ENCODE measurements around the gene TBCE.

The TBCE gene

GRCh38 chr1:235325139-235325538 lies 42.1 kb upstream of the TBCE start:
- no peak for DNase-seq (ENCODE audit: low spot score)
- no peak overlapping the region for H2AK5ac ChIP-seq (ENCODE audit: low read depth, low read length)
- no peak overlapping the region for H2BK5ac ChIP-seq (ENCODE audit: low read length)
- no peak overlapping the region for H3K14ac ChIP-seq (ENCODE audit: low read length)
- no peak overlapping the region for H2BK120ac ChIP-seq (ENCODE audit: low read depth, low read length)
- no peak overlapping the region for H3K18ac ChIP-seq (ENCODE audit: low read length)
- H3K27ac ChIP-seq (replicated peaks; ENCODE audit: low read length) = no peak overlapping the region
- no peak overlapping the region for H3K4me2 ChIP-seq (ENCODE audit: insufficient read depth, low read length, poor library complexity, severe bottlenecking)
- peaks cover 2 to 58% of the 10 kb centered on the region in 2 donors for H3K36me3 ChIP-seq (replicated peaks in 1 of 2; ENCODE audit: control insufficient read depth in 2 of 2, insufficient read depth in 2 of 2, low read length in 2 of 2)
- no peak overlapping the region for H3K23ac ChIP-seq (ENCODE audit: low read depth, low read length, poor library complexity)
- H3K4ac ChIP-seq (ENCODE audit: low read length) = no peak overlapping the region
- H2AFZ ChIP-seq (ENCODE audit: low read length) = no peak overlapping the region
- H3K4me3 ChIP-seq (ENCODE audit: low read length in 2 of 2) = peak overlapping the region in 1 of 2 donors; percentile 82
- WGBS, 2 donors (ENCODE audit: extremely low coverage in 2 of 2, insufficient read length in 2 of 2, insufficient replicate concordance in 1 of 2) = 100% methylated on average over 1 of the region's 3 CpGs; no CpG with 5 or more reads in 1 of the 2 donors
- H3K79me1 ChIP-seq (ENCODE audit: low read depth, low read length) = peaks cover 9% of the 10 kb centered on the region
- H3K9me3 ChIP-seq (replicated peaks in 1 of 2; ENCODE audit: control insufficient read depth in 2 of 2, insufficient read depth in 1 of 2, low read depth in 1 of 2, low read length in 2 of 2) = no peaks in the 10 kb centered on the region
- H3K9ac ChIP-seq (ENCODE audit: low read depth, low read length, poor library complexity) = no peak overlapping the region
- no peaks in the 10 kb centered on the region for H3K27me3 ChIP-seq (ENCODE audit: control insufficient read depth in 3 of 3, insufficient read depth in 3 of 3, low read depth in 1 of 3, low read length in 3 of 3)
- no peak overlapping the region for H4K91ac ChIP-seq (ENCODE audit: low read depth, low read length, poor library complexity)
- H2BK15ac ChIP-seq (ENCODE audit: low read length) = no peak overlapping the region
- peaks cover 0 to 15% of the 10 kb centered on the region in 2 donors for H3K4me1 ChIP-seq (ENCODE audit: control insufficient read depth in 2 of 2, insufficient read depth in 1 of 2, low read depth in 1 of 2, low read length in 2 of 2)
- H2BK12ac ChIP-seq (ENCODE audit: low read length) = no peak overlapping the region
- no peak overlapping the region for H4K8ac ChIP-seq (ENCODE audit: low read depth, low read length)

- Histone ChIP-seq H3K27me3 (ENCODE audit: control insufficient read depth in 3 of 3, insufficient read depth in 3 of 3, low read depth in 1 of 3, low read length in 3 of 3) (no peaks in the 10 kb centered on the region), H4K91ac (ENCODE audit: low read depth, low read length, poor library complexity) (no peak overlapping the region), H4K8ac (ENCODE audit: low read depth, low read length) (no peak overlapping the region), H2BK5ac (ENCODE audit: low read length) (no peak overlapping the region), H2BK120ac (ENCODE audit: low read depth, low read length) (no peak overlapping the region), H2BK15ac (ENCODE audit: low read length) (no peak overlapping the region), H2AFZ (ENCODE audit: low read length) (no peak overlapping the region), H2AK5ac (ENCODE audit: low read depth, low read length) (no peak overlapping the region), H3K18ac (ENCODE audit: low read length) (no peak overlapping the region), H3K9ac (ENCODE audit: low read depth, low read length, poor library complexity) (no peak overlapping the region), H3K4me3 (ENCODE audit: low read length in 2 of 2) (peak overlapping the region in 1 of 2 donors; percentile 82), H3K27ac (replicated peaks; ENCODE audit: low read length) (no peak overlapping the region), H2BK12ac (ENCODE audit: low read length) (no peak overlapping the region), H3K23ac (ENCODE audit: low read depth, low read length, poor library complexity) (no peak overlapping the region), H3K4me1 (ENCODE audit: control insufficient read depth in 2 of 2, insufficient read depth in 1 of 2, low read depth in 1 of 2, low read length in 2 of 2) (peaks cover 1 to 18% of the 10 kb centered on the region in 2 donors), H3K4ac (ENCODE audit: low read length) (no peak overlapping the region), H3K79me1 (ENCODE audit: low read depth, low read length) (peaks cover 9% of the 10 kb centered on the region), H3K14ac (ENCODE audit: low read length) (no peak overlapping the region), H3K36me3 (replicated peaks in 1 of 2; ENCODE audit: control insufficient read depth in 2 of 2, insufficient read depth in 2 of 2, low read length in 2 of 2) (peaks cover 2 to 57% of the 10 kb centered on the region in 2 donors), H3K9me3 (replicated peaks in 1 of 2; ENCODE audit: control insufficient read depth in 2 of 2, insufficient read depth in 1 of 2, low read depth in 1 of 2, low read length in 2 of 2) (no peaks in the 10 kb centered on the region), H3K4me2 (ENCODE audit: insufficient read depth, low read length, poor library complexity, severe bottlenecking) (no peak overlapping the region)
- no peak for DNase-seq (ENCODE audit: low spot score)
- 100% methylated on average over 1 of the region's 2 CpGs; no CpG with 5 or more reads in 1 of the 2 donors for WGBS, 2 donors (ENCODE audit: extremely low coverage in 2 of 2, insufficient read length in 2 of 2, insufficient replicate concordance in 1 of 2)
Measured at GRCh38 chr1:235325854-235326253, 41.4 kb upstream of the TBCE start.

- H3K27ac ChIP-seq (replicated peaks; ENCODE audit: low read length) = peak overlapping the region; percentile 98
- H3K79me1 ChIP-seq (ENCODE audit: low read depth, low read length) = peaks cover 7% of the 10 kb centered on the region
- no peak overlapping the region for H4K8ac ChIP-seq (ENCODE audit: low read depth, low read length)
- H3K36me3 ChIP-seq (replicated peaks in 1 of 2; ENCODE audit: control insufficient read depth in 2 of 2, insufficient read depth in 2 of 2, low read length in 2 of 2) = peaks cover 2 to 58% of the 10 kb centered on the region in 2 donors
- DNase-seq (ENCODE audit: low spot score) = peak; percentile 17
- H3K18ac ChIP-seq (ENCODE audit: low read length) = peak overlapping the region; percentile 100
- peak overlapping the region; percentile 56 for H3K14ac ChIP-seq (ENCODE audit: low read length)
- peak overlapping the region; percentile 82 to 96 for H3K4me3 ChIP-seq (ENCODE audit: low read length in 2 of 2)
- H3K4me1 ChIP-seq (ENCODE audit: control insufficient read depth in 2 of 2, insufficient read depth in 1 of 2, low read depth in 1 of 2, low read length in 2 of 2) = peaks cover 1 to 21% of the 10 kb centered on the region in 2 donors
- no peaks in the 10 kb centered on the region for H3K27me3 ChIP-seq (ENCODE audit: control insufficient read depth in 3 of 3, insufficient read depth in 3 of 3, low read depth in 1 of 3, low read length in 3 of 3)
- H2BK12ac ChIP-seq (ENCODE audit: low read length) = peak overlapping the region; percentile 41
- WGBS, 2 donors (ENCODE audit: extremely low coverage in 2 of 2, insufficient read length in 2 of 2, insufficient replicate concordance in 1 of 2) = no CpG with 5 or more reads among the region's 78 CpGs
- peak overlapping the region; percentile 100 for H2BK5ac ChIP-seq (ENCODE audit: low read length)
- H3K4me2 ChIP-seq (ENCODE audit: insufficient read depth, low read length, poor library complexity, severe bottlenecking) = peak overlapping the region; percentile 54
- no peaks in the 10 kb centered on the region for H3K9me3 ChIP-seq (replicated peaks in 1 of 2; ENCODE audit: control insufficient read depth in 2 of 2, insufficient read depth in 1 of 2, low read depth in 1 of 2, low read length in 2 of 2)
- no peak overlapping the region for H2BK15ac ChIP-seq (ENCODE audit: low read length)
- H3K4ac ChIP-seq (ENCODE audit: low read length) = no peak overlapping the region
- H3K9ac ChIP-seq (ENCODE audit: low read depth, low read length, poor library complexity) = peak overlapping the region; percentile 91
- H2BK120ac ChIP-seq (ENCODE audit: low read depth, low read length) = peak overlapping the region; percentile 16
- H2AFZ ChIP-seq (ENCODE audit: low read length) = peak overlapping the region; percentile 91
- H2AK5ac ChIP-seq (ENCODE audit: low read depth, low read length) = peak overlapping the region; percentile 95
- peak overlapping the region; percentile 68 for H3K23ac ChIP-seq (ENCODE audit: low read depth, low read length, poor library complexity)
- H4K91ac ChIP-seq (ENCODE audit: low read depth, low read length, poor library complexity) = no peak overlapping the region
Measured at GRCh38 chr1:235326719-235327558, 40.3 kb upstream of the TBCE start.

GRCh38 chr1:235327559-235328270 lies 39.5 kb upstream of the TBCE start, which contains the start of gene ARID4B:
ARID4B (minus strand) TSS chr1:235328179; CDS start chr1:235326919, 1,260 bp downstream.
- H2BK5ac ChIP-seq (ENCODE audit: low read length) = peak within 1 kb of the TSS; percentile 100
- H4K91ac ChIP-seq (ENCODE audit: low read depth, low read length, poor library complexity) = no peak within 1 kb of the TSS
- peak within 1 kb of the TSS; percentile 71 for H3K4me2 ChIP-seq (ENCODE audit: insufficient read depth, low read length, poor library complexity, severe bottlenecking)
- no peak within 1 kb of the TSS for H4K8ac ChIP-seq (ENCODE audit: low read depth, low read length)
- peak within 1 kb of the TSS; percentile 41 for H2BK12ac ChIP-seq (ENCODE audit: low read length)
- H3K36me3 ChIP-seq (replicated peaks in 1 of 2; ENCODE audit: control insufficient read depth in 2 of 2, insufficient read depth in 2 of 2, low read length in 2 of 2) = peaks cover 0 to 54% of the 10 kb centered on the region in 2 donors
- H3K27ac ChIP-seq (replicated peaks; ENCODE audit: low read length) = peak within 1 kb of the TSS; percentile 98
- H2AFZ ChIP-seq (ENCODE audit: low read length) = peak within 1 kb of the TSS; percentile 92
- H3K79me1 ChIP-seq (ENCODE audit: low read depth, low read length) = peaks cover 7% of the 10 kb centered on the region
- H3K14ac ChIP-seq (ENCODE audit: low read length) = peak within 1 kb of the TSS; percentile 56
- peaks cover 1 to 21% of the 10 kb centered on the region in 2 donors for H3K4me1 ChIP-seq (ENCODE audit: control insufficient read depth in 2 of 2, insufficient read depth in 1 of 2, low read depth in 1 of 2, low read length in 2 of 2)
- DNase-seq (ENCODE audit: low spot score) = no peak
- peak within 1 kb of the TSS; percentile 89 for H3K4ac ChIP-seq (ENCODE audit: low read length)
- no peaks in the 10 kb centered on the region for H3K27me3 ChIP-seq (ENCODE audit: control insufficient read depth in 3 of 3, insufficient read depth in 3 of 3, low read depth in 1 of 3, low read length in 3 of 3)
- peak within 1 kb of the TSS; percentile 99 for H3K23ac ChIP-seq (ENCODE audit: low read depth, low read length, poor library complexity)
- H2BK15ac ChIP-seq (ENCODE audit: low read length) = no peak within 1 kb of the TSS
- H2BK120ac ChIP-seq (ENCODE audit: low read depth, low read length) = peak within 1 kb of the TSS; percentile 16
- no CpG with 5 or more reads among the region's 58 CpGs for WGBS, 2 donors (ENCODE audit: extremely low coverage in 2 of 2, insufficient read length in 2 of 2, insufficient replicate concordance in 1 of 2)
- H3K4me3 ChIP-seq (ENCODE audit: low read length in 2 of 2) = peak within 1 kb of the TSS; percentile 82 to 96
- H2AK5ac ChIP-seq (ENCODE audit: low read depth, low read length) = peak within 1 kb of the TSS; percentile 95
- H3K18ac ChIP-seq (ENCODE audit: low read length) = peak within 1 kb of the TSS; percentile 100
- no peaks in the 10 kb centered on the region for H3K9me3 ChIP-seq (replicated peaks in 1 of 2; ENCODE audit: control insufficient read depth in 2 of 2, insufficient read depth in 1 of 2, low read depth in 1 of 2, low read length in 2 of 2)
- peak within 1 kb of the TSS; percentile 93 for H3K9ac ChIP-seq (ENCODE audit: low read depth, low read length, poor library complexity)
